GM21447 (cell line): ENCODE data around the gene UPF1.

Experiments used
- ATAC-seq: cut with Tn5 transposase; IDR thresholded peaks from one replicate; pipeline ENCODE4 v1.9.1; 2021; ENCODE audit not compliant: unreplicated experiment

UPF1 gene

GRCh38 chr19:18869781-18870530 lies 38.2 kb downstream of the UPF1 start:
- no peak for ATAC-seq

- no peak for ATAC-seq
Measured at GRCh38 chr19:18870531-18871172, 38.9 kb downstream of the UPF1 start.

DNA sequence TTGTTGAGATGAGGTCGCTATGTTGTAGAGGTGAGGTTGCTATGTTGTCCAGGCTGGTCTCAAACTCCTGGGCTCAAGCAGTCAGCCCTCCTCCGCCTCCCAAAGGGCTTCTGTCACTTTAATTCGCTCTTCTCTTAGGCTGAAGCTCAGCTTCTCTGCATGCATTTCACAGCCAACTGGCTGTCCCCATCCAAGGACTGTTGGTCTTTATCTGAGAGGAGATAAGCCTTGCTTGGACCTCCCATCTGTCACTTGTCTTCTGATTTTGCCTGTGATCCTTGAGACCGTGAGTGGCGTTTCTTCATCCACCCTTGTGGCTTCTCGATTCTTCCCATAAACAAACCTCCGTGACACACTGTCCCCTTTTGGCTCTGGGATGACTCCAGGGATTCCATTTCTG lies 39.8 kb downstream of the UPF1 start:
- ATAC-seq, result no peak

DNA sequence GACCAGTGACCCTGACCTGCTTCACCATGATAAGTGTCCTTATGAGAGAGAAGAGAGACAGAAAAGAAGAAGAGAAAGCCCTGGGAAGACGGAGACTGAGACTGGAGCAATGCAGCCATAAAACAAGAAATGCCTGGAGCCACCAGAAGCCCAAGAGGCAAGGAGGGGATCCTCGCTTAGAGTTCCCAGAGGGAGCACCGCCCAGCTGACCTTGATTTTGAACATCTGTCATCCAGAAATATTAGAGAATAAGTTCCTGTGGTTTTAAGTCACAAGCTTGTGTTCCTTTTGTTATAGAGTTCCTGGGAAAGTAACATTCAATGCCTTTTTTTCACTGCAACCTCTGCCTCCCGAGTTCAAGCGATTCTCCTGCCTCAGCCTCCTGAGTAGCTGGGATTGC lies 44.0 kb downstream of the UPF1 start:
- no peak for ATAC-seq

DNA sequence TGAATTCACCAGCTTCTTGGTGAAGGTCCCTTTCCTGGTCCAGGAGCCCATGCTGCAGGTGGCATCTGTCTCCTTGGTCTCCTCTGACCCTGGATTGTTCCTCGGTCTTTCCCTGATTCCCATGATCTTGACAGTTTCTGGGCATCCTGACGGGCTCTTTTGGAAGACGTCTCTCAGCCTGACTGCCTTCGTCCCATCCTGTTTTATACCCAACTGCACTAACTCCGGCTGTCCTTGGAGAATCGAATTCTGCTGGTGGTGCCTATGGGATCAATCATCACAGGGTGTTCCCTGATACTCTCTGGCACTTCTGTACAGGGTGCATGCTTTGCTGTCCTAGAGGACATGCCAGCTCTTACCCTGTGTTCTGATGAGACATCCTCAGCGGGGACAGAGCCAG lies 45.1 kb downstream of the UPF1 start:
- no peak for ATAC-seq

DNA sequence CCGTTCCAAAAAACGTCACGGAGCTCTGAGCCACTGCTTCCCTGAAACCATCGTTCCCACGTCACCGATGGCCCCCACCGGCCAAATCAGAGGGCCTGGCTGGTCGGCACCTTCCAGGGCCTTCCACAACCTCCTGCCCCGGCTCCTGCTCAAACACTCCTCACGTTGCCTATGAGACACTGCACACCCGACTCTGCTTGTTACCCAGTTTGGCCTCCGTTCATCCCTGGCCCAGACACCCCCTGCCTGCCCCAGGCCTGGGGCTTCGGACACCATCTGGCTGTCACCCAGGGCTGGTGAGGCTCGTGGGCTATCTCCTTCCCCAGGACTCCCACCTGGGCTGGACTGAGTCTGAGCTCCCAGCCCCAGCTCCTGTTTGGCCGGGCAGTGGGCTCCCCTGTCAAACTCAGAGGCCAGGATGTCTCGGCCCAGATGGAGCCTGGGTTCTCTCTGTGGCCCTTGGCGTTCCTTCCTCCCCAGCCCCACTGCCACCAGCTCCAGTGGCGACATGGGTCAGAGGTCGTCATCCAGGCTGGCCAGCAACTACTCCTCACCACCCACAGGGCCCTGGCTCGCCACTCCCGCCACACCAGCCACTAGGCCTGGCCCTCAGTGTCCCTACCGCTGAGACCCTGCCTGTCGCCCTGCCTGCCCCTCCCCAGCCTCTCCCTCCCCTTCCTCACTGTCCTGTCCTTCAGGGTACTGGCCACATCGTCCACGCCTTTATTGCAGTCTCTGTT lies 46.5 kb downstream of the UPF1 start:
- ATAC-seq, result no peak

- ATAC-seq, result no peak
Measured at GRCh38 chr19:18878858-18879578, 47.3 kb downstream of the UPF1 start.

DNA sequence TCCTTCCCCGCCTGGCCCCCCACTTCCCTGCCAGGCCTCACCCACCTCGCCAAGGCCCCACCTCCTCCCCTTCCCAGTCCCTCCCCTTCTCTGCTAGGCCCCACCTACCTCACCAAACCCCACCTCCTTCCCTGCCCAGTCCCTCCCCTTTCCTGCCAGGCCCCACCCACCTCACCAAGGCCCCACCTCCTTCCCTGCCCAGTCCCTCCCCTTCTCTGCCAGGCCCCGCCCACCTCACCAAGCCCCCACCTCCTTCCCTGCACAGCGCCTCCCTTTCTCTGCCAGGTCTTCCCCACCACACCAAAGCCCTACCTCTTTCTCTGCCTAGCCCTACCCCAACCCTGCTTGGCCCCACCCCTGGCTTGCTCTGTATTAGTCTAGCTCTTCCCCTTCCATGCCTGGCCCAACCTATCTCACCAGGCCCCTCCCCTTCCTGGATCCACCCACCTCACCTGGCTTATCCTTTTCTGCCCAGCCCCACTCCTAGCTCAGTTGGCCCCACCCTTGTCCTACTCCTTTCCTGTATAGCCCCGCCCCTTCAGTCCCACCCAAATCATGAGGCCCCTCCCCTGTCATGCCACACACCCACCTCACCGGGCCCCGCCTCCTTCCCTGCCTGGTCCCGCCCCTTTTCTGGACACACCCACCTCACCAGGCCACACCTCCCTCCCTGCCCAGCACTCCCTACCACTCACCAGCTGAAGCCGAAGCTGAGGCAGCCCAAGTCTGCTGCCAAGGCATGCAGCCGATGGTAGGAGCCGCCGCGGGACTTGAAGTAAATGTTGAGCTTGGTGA lies 48.0 kb downstream of the UPF1 start:
- no peak for ATAC-seq

GRCh38 chr19:18881491-18881890 lies 49.7 kb downstream of the UPF1 start:
- ATAC-seq, result no peak

DNA sequence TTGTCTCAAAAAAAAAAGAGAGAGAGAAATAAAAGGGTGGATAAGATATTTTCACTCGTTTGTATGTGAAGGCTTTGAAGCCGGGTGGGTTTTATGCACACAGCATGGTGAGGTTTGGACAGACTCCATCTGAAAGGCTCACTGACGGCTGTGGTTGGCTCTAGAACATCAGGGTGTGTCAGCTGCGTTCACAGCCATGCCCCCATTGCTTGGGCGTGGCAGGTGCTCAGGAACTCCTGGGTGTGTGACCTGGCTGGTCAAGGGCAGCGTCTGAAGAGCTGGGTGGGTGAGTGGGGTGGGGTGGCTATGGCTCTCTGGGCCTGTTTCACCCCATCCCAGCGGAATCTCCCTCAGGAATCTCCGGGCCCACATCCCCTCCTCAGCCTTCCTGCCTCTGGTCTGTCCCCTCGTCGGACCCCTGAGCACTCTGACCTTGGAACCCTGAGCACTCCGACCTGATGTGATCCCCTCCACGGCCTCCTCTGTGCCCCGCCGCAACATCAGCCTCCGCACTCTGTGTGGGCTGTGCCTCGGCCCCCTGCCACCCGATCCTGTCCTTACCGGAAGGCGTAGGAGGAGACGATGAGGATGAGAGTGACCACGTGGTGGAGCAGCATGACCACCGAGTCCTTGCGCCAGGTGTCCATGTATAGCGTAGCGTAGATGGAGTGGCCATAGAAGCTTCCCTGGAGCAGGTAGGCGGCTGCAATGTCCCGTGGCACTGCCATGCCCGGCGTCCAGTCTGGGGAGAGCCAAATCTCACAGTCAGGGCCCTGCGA lies 52.0 kb downstream of the UPF1 start:
- no peak for ATAC-seq

- no peak for ATAC-seq
Measured at GRCh38 chr19:18886972-18887371, 55.2 kb downstream of the UPF1 start.

DNA sequence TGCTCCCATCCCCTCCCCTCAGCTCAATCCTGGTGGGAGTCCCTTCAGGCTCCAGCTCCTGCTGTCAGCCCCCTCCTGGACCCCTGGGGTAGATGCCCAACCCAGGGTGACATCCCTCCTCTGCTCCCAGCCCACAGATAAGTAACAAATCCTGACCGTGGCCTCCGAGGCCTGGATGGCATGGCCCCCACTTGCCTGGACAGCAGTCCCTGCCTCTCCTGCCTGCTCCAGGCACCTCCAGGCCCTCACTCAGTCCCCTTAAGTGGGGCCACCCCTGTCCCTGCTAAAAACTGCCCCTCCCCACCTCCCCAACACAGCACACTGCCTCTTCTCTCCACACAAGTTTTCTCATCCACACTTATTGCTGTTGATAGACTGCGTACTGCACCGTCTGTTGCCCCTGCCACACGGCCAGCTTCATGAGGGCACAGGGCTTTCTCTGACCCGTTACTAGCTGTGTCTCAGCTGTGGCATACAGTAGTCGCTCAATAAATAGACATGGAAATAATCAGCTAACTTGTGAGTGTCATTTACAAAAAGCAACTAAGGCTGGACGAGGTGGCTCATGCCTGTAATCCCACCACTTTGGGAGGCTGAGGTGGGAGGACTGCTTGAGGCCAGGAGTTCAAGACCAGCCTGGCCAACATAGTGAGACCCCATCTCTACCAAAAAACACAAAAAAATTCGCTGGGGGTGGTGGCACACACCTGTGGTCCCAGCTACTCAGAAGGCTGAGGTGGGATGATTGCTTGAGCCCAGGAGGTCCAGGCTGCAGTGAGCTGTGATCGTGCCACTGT lies 58.4 kb downstream of the UPF1 start:
- ATAC-seq, result no peak

DNA sequence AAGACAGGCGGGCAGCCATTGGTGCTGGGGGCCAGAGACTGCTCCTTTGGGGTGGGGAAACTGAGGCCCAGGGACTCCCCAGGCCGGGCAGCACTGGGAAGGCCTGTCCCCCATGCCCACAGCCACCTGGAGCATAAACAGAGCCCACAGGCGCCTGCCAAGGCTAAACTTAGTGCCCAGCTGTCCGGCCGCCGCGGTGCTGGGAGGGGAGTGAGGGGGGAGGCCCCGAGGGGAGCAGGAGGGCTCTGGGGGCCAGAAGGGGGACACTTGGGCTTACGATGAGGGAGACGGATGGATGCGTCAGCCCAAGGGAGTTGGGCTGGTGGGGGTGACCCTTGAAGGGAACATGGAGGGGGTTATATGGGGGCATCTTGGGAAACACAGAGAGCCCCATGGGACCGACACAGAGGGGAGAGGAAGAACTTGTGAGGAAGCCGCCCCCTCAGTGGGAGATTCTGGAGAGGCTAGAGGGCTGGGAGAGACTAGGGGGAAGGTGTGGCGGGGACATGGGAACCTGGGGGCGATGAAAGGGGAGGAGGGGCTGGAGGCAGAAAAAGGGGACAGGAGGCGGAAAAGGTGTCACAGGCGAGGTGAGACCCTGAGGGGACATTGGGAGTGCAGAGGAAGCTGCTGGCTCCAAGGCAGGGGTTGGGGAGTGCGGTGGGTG lies 62.0 kb downstream of the UPF1 start:
- no peak for ATAC-seq

- no peak for ATAC-seq
Measured at GRCh38 chr19:18894254-18895037, 62.7 kb downstream of the UPF1 start.

- ATAC-seq, result no peak
Measured at GRCh38 chr19:18895038-18895823, 63.5 kb downstream of the UPF1 start.

- ATAC-seq, result no peak
Measured at GRCh38 chr19:18895824-18896341, 64.1 kb downstream of the UPF1 start, which contains the start of gene CERS1. Gene CERS1, minus strand, starts transcription at chr19:18896158. Its CDS starts 86 bp downstream, at chr19:18896072.

DNA sequence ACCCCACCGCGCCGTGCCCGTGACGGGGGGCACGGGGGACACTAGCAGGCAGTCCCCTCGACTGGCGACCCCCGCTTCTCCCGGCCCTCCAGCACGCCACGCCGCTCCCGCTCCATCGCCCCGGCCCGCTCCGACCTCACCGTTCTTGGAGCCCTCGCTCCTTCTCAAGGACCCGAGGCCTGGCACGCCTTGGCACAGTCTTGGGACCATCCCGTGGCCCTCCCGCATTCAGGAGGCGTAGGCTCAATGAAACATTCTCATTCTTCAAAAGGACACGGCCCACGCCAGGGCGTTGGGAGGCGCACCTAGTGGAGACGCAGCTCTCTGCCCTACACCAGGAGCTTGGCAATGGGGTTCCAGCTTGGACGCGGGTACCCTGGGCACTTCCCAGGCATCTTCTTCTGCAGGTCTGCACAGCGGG lies 64.7 kb downstream of the UPF1 start:
- no peak for ATAC-seq
